ENCODE measurements around the gene SECTM1. TPM values are rescaled to one million over a fixed set of nuclear protein-coding genes. Genes with fewer than 3 reads are reported as not detected.

Gene SECTM1
- total RNA-seq, 1 donor from 2014 or later = 3.0 TPM

Other genes starting within 250 kb of the SECTM1 start
- 267 TPM for gene FASN, start 235.5 kb downstream of the SECTM1 start, total RNA-seq
- gene CCDC57, start 120.9 kb downstream of the SECTM1 start, total RNA-seq = 32.8 TPM
- 6.9 TPM for gene SLC16A3, start 104.7 kb downstream of the SECTM1 start, total RNA-seq
- 49.6 TPM for gene CSNK1D, start 60.1 kb downstream of the SECTM1 start, total RNA-seq
- gene CD7, start 16.2 kb downstream of the SECTM1 start, total RNA-seq = 1.4 TPM
- not detected for gene TEX19, start 25.5 kb upstream of the SECTM1 start, total RNA-seq
- not detected for gene UTS2R, start 38.0 kb upstream of the SECTM1 start, total RNA-seq
- gene HEXD, start 84.6 kb upstream of the SECTM1 start, total RNA-seq = 44.3 TPM
- gene OGFOD3, start 84.8 kb upstream of the SECTM1 start, total RNA-seq = 18.4 TPM
- gene CYBC1, start 117.0 kb upstream of the SECTM1 start, total RNA-seq = 35.5 TPM
- gene NARF, start 125.0 kb upstream of the SECTM1 start, total RNA-seq = 22.5 TPM
- 16.2 TPM for gene FOXK2, start 186.0 kb upstream of the SECTM1 start, total RNA-seq